Vagina (tissue), 2 donors: ENCODE results near the gene PLEKHA5.

Experiments
- CTCF ChIP-seq, 3 experiments: fragments of 450-650 bp in 2 of 3; fragments of 200-600 bp in 1 of 3; sonication (generic) in 1 of 3; IDR thresholded peaks; one replicate each; pipeline ENCODE4 v1.5.1; 2017 to 2019; ENCODE audit warnings: antibody characterized with exemption in 3 of 3, mild to moderate bottlenecking in 2 of 3, moderate library complexity in 2 of 3
- POLR2A ChIP-seq, 2 donors: fragments of 450-650 bp; IDR thresholded peaks; one replicate each; pipeline ENCODE4 v1.6.1; 2017; ENCODE audit warnings: antibody characterized with exemption in 2 of 2, mild to moderate bottlenecking in 2 of 2, moderate library complexity in 2 of 2

- TF ChIP-seq CTCF (IDR thresholded peaks at IDR 0.05) = no peak
- no peak for TF ChIP-seq POLR2A (IDR thresholded peaks at IDR 0.05)
Observed at GRCh38 chr12:19166387-19166786, 36.9 kb downstream of the PLEKHA5 start.
